H7 (cell line): ENCODE results near the gene C2orf72. TPM values are rescaled to one million over a fixed set of nuclear protein-coding genes. Genes with fewer than 3 reads are reported as not detected.
"Not testable (repeated sequence)": the region's sequence is repeated elsewhere in the genome, so short reads cannot be mapped to it uniquely, and the experiment has no call there.

Experiments
- DNase-seq: peaks from one replicate; pipeline ENCODE4 v3.0.0; 2012
- H3K27me3 ChIP-seq: 2 replicates; pipeline ENCODE4 v1.6.0; 2011; ENCODE audit warnings: mild to moderate bottlenecking, low read length; ENCODE audit not compliant: control insufficient read depth, insufficient read depth
- H3K36me3 ChIP-seq: replicated peaks from 2 replicates; pipeline ENCODE4 v1.5.1; 2011; ENCODE audit warnings: low read length; ENCODE audit not compliant: control insufficient read depth, insufficient read depth
- H3K4me3 ChIP-seq: 2 replicates; pipeline ENCODE4 v1.5.1; 2011; ENCODE audit warnings: low read depth, mild to moderate bottlenecking, control low read depth, low read length, moderate library complexity; ENCODE audit not compliant: insufficient read depth
- total RNA-seq: library from RNA; depleted of rRNA; stranded (reverse); fragments of >200 nt; shearing (Covaris generic); gene quantifications from 2 replicates; pipeline ENCODE4 v1.2.3, GENCODE V29; 2014; rRNA removed

The C2orf72 gene
- total RNA-seq, 1 experiment from 2014 or later, result 0.69 TPM

DNA sequence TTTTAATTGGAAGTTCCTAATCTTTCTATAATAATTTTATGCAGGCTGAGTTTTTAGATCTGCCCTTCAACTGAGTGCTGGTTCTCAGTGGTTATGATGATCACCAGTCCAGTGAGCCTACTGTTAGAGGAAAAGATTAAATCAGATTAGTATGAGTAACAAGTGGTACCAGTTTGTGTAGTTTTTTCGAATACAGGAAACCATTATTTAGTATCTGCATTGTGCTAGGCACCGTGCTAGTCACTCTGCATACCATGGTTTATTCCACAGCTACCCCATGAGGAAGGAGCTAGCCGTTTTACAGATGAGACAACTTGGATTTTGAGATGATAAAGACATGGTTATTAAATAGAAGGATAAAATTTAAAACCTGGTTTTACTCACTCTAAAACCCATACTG is 25.5 kb downstream of the C2orf72 start:
- Histone ChIP-seq H3K4me3 (no peak overlapping the region), H3K27me3 (no peaks in the 10 kb centered on the region), H3K36me3 (peaks cover 24% of the 10 kb centered on the region)
- DNase-seq, result no peak

DNA sequence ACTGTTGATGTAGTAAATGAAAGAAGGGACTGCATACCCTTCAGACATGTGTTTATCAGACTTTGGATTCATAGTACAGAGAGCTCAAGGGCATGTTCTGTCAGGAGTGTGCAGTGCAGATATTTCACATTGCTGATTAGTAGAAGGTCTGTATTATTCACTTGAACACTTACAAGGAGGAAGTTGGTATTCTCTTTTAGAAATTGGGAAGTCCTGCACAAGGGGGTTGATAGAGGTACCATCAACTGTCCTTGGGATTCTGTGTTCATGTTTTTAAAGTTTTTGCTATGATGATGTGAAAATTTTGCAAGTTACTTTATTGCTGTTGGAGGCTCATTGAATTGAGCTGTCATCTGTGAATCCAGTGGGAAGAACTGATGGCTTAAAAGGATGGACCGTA is 26.0 kb downstream of the C2orf72 start:
- peaks cover 29% of the 10 kb centered on the region for H3K36me3 ChIP-seq
- H3K4me3 ChIP-seq, result no peak overlapping the region
- H3K27me3 ChIP-seq, result no peaks in the 10 kb centered on the region
- no peak for DNase-seq

GRCh38 chr2:231065966-231066365 is 28.6 kb downstream of the C2orf72 start:
- Histone ChIP-seq H3K4me3 (no peak overlapping the region), H3K27me3 (no peaks in the 10 kb centered on the region), H3K36me3 (peaks cover 40% of the 10 kb centered on the region)
- no peak for DNase-seq

GRCh38 chr2:231067531-231067930 is 30.2 kb downstream of the C2orf72 start:
- not testable (repeated sequence) for DNase-seq
- H3K36me3 ChIP-seq, result peaks cover 38% of the 10 kb centered on the region

DNA sequence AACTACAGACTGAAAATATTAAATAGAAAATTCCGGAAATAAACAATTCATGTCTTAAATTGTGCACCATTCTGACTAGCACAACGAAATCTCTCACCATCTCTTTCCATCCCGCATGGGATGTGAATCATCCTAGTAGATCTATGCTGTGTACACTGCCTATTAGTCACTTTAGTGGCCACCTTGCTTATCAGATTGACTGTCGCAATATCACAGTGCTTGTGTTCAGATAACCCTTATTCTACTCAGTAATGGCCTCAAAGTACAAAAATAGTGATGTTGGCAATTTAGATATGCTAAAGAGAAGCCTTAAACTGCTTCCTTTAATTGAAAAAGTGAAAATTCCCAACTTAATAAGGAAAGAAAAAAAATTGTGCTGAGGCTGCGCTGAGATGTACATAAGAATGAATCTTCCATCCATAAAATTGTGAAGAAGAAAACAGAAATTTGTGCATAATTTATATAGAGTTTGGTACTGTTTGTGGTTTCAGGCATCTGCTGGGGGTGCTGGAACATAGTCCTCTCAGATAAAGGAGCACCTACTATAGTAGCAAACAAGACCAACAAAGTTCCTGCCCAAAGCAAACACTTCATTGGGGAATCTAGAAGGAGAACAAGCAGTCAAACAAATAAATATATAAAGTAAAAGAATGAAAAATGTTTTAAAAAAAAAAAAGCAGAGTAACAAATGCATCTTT is 31.4 kb downstream of the C2orf72 start:
- DNase-seq, result no peak
- Histone ChIP-seq H3K4me3 (no peak overlapping the region), H3K36me3 (peaks cover 31% of the 10 kb centered on the region), H3K27me3 (no peaks in the 10 kb centered on the region)

More at GRCh38 chr2:231067531-231067930, 30.2 kb downstream of the C2orf72 start:
- not testable (repeated sequence) for H3K4me3 ChIP-seq, H3K27me3 ChIP-seq

GRCh38 chr2:231069379-231070054 is 32.2 kb downstream of the C2orf72 start:
- peaks cover 26% of the 10 kb centered on the region for H3K36me3 ChIP-seq
- no peak overlapping the region for H3K4me3 ChIP-seq
- no peak for DNase-seq
- H3K27me3 ChIP-seq, result no peaks in the 10 kb centered on the region

- H3K36me3 ChIP-seq, result peaks cover 46% of the 10 kb centered on the region
- no peaks in the 10 kb centered on the region for H3K27me3 ChIP-seq
- DNase-seq, result no peak
- H3K4me3 ChIP-seq, result no peak overlapping the region
Observed at GRCh38 chr2:231084565-231084964, 47.2 kb downstream of the C2orf72 start.

DNA sequence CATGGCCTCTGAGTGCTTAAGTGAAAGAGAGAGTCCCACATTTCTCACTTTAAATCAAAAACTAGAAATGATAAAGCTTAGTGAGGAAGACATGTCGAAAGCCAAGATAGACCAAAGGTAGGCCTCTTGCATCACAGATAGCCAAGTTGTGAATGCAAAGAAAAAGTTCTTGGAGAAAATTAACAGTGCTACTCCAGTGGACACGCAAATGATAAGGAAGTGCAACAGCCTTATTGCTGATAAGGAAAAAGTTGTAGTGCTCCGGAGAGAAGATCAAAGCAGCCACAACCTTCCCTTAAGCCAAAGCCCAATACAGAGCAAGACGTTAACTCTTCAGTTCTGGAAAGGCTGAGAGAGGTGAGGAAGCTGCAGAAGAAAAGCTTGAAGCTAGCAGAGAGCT is 51.4 kb downstream of the C2orf72 start:
- H3K27me3 ChIP-seq, result no peaks in the 10 kb centered on the region
- DNase-seq, result no peak
- H3K4me3 ChIP-seq, result no peak overlapping the region
- peaks cover 33% of the 10 kb centered on the region for H3K36me3 ChIP-seq

GRCh38 chr2:231093933-231094332 is 56.6 kb downstream of the C2orf72 start:
- Histone ChIP-seq H3K27me3 (no peaks in the 10 kb centered on the region), H3K4me3 (no peak overlapping the region), H3K36me3 (peaks cover 11% of the 10 kb centered on the region)
- no peak for DNase-seq

DNA sequence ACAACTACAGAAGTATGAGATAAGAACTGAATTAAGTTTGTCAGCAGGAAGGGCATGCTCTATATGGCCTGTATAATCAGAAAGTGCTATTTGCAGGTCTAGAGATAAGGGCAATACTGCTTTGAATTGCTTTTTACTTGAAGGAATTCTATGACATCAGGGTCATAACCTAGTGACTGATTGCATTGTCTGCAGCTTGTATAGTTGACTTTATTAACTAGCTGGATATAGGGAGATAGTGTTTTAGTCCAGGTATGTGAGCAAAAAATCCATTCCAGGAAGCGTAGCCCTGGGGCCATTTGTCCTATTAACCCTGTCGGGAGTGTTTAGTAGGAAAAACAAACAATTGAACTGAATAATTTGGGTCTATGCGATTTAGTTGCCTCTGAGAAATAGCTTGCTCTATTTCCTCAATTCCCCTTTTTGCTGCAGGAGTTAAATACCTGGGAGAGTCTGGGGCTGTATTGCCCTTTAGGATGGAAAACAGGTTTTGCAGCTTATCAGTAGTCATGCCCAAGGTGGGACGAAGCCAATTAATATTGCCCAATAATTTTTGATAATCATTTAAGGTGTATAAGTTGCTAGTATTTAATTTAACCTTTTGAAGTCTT is 57.5 kb downstream of the C2orf72 start:
- no peak for DNase-seq
- peaks cover 10% of the 10 kb centered on the region for H3K36me3 ChIP-seq
- no peak overlapping the region for H3K4me3 ChIP-seq
- H3K27me3 ChIP-seq, result no peaks in the 10 kb centered on the region

Other genes with a start within 250 kb of the C2orf72 start
- 392 and 393 TPM in 2 replicates for gene ITM2C, start 172.6 kb upstream of the C2orf72 start, total RNA-seq
- 0.04 TPM in 1 of 2 replicates, not detected in the other for gene GPR55, start 112.3 kb upstream of the C2orf72 start, total RNA-seq
- gene SPATA3, start 41.4 kb upstream of the C2orf72 start, total RNA-seq, result not detected in 2 replicates
- gene PSMD1, start 19.3 kb downstream of the C2orf72 start, total RNA-seq, result 149 and 154 TPM in 2 replicates
- not detected in 2 replicates for gene HTR2B, start 87.5 kb downstream of the C2orf72 start, total RNA-seq
- 25.0 and 33.6 TPM in 2 replicates for gene ARMC9, start 161.1 kb downstream of the C2orf72 start, total RNA-seq